RWPE2 (cell line): ENCODE results near the gene KAT8.
"Not testable (repeated sequence)": the region's sequence is repeated elsewhere in the genome, so short reads cannot be mapped to it uniquely, and the experiment has no call there.

Experiments
- ATAC-seq: fragments of 200-7000 bp; cut with Tn5 transposase; 3 replicates; pipeline ENCODE4 v1.9.1; 2021; ENCODE audit warnings: low read depth
- DNase-seq: peaks from one replicate; pipeline ENCODE4 v3.0.0-alpha.2; 2020; ENCODE audit warnings: low spot score
- H3K27ac ChIP-seq: fragments of 450-650 bp; 2 replicates; pipeline ENCODE4 v1.5.1; 2017; ENCODE audit warnings: mild to moderate bottlenecking; ENCODE audit not compliant: poor library complexity, severe bottlenecking
- H3K27me3 ChIP-seq: fragments of 250-450 bp; sonication (Bioruptor Pico); 2 replicates; pipeline ENCODE4 v1.5.1; 2021; ENCODE audit warnings: mild to moderate bottlenecking, moderate library complexity; ENCODE audit not compliant: insufficient read depth, poor library complexity, severe bottlenecking
- H3K36me3 ChIP-seq: fragments of 250-450 bp; sonication (Bioruptor Pico); 2 replicates; pipeline ENCODE4 v1.5.1; 2020; ENCODE audit warnings: low read depth, mild to moderate bottlenecking, moderate library complexity
- H3K4me1 ChIP-seq: fragments of 250-450 bp; sonication (Bioruptor Pico); 2 replicates; pipeline ENCODE4 v1.5.1; 2021; ENCODE audit warnings: mild to moderate bottlenecking, moderate library complexity; ENCODE audit not compliant: insufficient read depth, poor library complexity, severe bottlenecking
- H3K4me3 ChIP-seq: fragments of 250-450 bp; sonication (Bioruptor Pico); 2 replicates; pipeline ENCODE4 v1.5.1; 2021; ENCODE audit warnings: mild to moderate bottlenecking, moderate library complexity; ENCODE audit not compliant: severe bottlenecking
- H3K9me3 ChIP-seq: fragments of 250-450 bp; sonication (Bioruptor Pico); 2 replicates; pipeline ENCODE4 v1.5.1; 2021; ENCODE audit warnings: mild to moderate bottlenecking, moderate library complexity; ENCODE audit not compliant: severe bottlenecking
- CTCF ChIP-seq: fragments of 450-650 bp; IDR thresholded peaks from one replicate; pipeline ENCODE4 v1.5.1; 2017; ENCODE audit warnings: mild to moderate bottlenecking, moderate library complexity; ENCODE audit not compliant: poor library complexity, severe bottlenecking

The KAT8 gene

GRCh38 chr16:31143011-31143693, 25.7 kb downstream of the KAT8 start:
- Histone ChIP-seq H3K27me3 (no peaks in the 10 kb centered on the region), H3K27ac (peak overlapping the region; percentile 84), H3K4me3 (peak overlapping the region; percentile 27), H3K4me1 (peaks cover 23% of the 10 kb centered on the region), H3K9me3 (no peaks in the 10 kb centered on the region), H3K36me3 (no peaks in the 10 kb centered on the region)
- ATAC-seq (no peak), DNase-seq (no peak)
- TF ChIP-seq CTCF, result no peak

- TF ChIP-seq CTCF, result no peak
- no peaks in the 10 kb centered on the region for H3K9me3 ChIP-seq
- no peak overlapping the region for H3K27ac ChIP-seq
- peaks cover 19% of the 10 kb centered on the region for H3K4me1 ChIP-seq
- H3K4me3 ChIP-seq, result no peak overlapping the region
- DNase-seq, result no peak
- no peaks in the 10 kb centered on the region for H3K36me3 ChIP-seq
- no peak for ATAC-seq
- no peaks in the 10 kb centered on the region for H3K27me3 ChIP-seq
These were observed 26.3 kb downstream of the KAT8 start for GRCh38 chr16:31143694-31144148.

- not testable (repeated sequence) for H3K27me3 ChIP-seq, H3K9me3 ChIP-seq, H3K4me3 ChIP-seq, DNase-seq, ATAC-seq, H3K27ac ChIP-seq, H3K36me3 ChIP-seq
- peaks cover 12% of the 10 kb centered on the region for H3K4me1 ChIP-seq
These were observed 27.0 kb downstream of the KAT8 start for GRCh38 chr16:31144418-31144817.

DNA sequence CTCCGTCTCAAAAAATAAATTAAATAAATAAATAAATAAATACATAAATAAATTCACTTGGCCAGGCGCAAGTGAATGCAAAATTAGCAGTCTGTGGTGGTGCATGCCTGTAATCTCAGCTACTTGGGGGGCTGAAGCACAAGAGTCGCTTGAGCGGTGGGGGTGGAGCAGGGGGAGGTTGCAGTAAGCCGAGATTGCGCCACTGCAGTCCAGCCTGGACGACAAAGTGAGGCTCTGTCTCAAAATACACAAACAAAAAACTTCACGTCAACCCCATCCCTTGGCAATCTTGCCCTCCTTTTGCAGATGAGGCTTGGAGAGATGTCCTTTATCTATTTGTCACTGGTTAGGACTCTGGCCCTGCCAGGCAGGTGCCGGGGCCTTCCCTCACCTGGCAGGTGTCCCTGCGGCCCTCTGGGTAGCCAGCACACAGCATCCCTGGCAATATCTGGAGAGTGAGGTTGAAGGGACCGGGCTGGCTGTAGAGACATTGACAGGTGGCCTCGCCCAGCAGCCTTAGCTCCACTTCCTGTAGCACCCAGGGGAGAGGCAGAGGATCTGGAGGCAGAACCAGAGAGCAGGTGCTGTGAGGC, 28.0 kb downstream of the KAT8 start:
- DNase-seq, result no peak
- Histone ChIP-seq H3K4me1 (peaks cover 11% of the 10 kb centered on the region), H3K27me3 (no peaks in the 10 kb centered on the region), H3K4me3 (no peak overlapping the region), H3K27ac (no peak overlapping the region), H3K36me3 (no peaks in the 10 kb centered on the region), H3K9me3 (no peaks in the 10 kb centered on the region)
- no peak for ATAC-seq
- no peak for TF ChIP-seq CTCF

DNA sequence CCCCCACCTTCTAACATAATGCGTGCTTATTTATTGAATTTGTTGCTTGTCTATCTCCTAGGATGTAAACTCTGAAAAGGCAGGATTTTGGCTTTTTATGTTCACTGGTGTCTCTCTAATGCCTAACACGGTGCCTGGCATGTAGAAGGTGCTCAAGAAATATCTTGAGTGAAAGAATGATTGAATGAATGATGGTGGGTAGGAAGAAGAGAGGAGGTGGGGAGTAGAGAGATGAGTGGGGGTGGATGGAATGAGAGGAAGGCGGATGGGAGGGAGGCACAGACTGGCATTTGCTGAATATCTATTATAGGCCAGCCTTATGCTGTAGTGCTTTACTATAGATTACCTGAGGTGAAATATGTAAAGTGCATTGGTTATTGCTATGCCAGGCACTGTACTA, 30.1 kb downstream of the KAT8 start:
- TF ChIP-seq CTCF, result no peak
- no peaks in the 10 kb centered on the region for H3K4me1 ChIP-seq

More for the DNA sequence above, 30.1 kb downstream of the KAT8 start:
- DNase-seq, result no peak
- Histone ChIP-seq H3K36me3 (no peaks in the 10 kb centered on the region), H3K27ac (no peak overlapping the region), H3K27me3 (no peaks in the 10 kb centered on the region), H3K9me3 (no peaks in the 10 kb centered on the region), H3K4me3 (no peak overlapping the region)
- no peak for ATAC-seq
